HG03097 (cell line): ENCODE data around the gene LCNL1.

Experiments
- ATAC-seq: cut with Tn5 transposase; IDR thresholded peaks from one replicate; pipeline ENCODE4 v1.9.1; 2021; ENCODE audit not compliant: unreplicated experiment, low FRiP score

Gene LCNL1

DNA sequence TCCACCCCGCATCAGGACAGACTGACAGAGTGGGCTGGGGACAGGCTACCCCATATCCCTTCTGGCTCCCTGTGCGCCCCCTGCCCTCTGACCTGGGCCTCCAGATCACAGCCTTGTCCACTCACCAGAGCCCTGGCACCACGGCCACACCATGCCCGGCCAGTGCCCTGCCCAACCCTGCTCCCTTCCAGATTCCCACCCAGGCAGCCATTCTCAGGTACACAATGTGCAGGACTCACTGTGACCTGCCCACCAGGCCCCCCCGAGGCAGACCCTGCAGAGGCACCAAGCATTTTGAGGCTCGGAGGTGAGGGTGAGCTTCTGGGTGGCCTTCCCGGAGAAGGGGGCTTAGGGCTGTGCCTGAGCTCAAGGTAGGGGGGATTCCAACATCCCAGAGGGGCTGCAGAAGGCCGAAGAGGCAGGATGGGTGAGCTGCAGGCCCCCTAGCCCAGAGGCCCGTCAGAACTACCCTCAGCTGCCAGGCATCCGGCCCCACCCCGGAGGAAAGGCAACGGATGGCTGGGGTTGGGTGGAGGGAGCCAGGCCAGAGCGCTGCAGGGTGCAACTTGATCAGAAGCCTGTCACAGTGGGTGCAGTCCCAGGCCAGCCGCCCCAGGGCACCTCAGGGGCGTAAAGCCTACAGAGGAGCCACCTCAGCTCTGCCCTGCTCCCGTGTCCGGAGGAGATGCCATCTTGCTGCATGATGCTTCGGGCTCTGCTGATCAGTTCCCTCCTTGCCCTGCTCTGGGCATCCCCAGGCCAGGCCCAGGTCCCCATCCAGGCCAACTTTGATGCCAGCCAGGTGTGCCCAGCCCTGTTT, at the start of gene LCNL1:
Gene LCNL1 (plus strand): TSS at position 762 of the 820 bp plus-strand sequence. CDS start 594 bp downstream, outside the sequence.
- no peak for ATAC-seq

- ATAC-seq: no peak
These were observed 48.5 kb upstream of the LCNL1 start for GRCh38 chr9:136934277-136934676.

GRCh38 chr9:136935651-136936050, 47.1 kb upstream of the LCNL1 start:
- ATAC-seq: no peak

- ATAC-seq: no peak
These were observed 46.1 kb upstream of the LCNL1 start for GRCh38 chr9:136936645-136937170.

DNA sequence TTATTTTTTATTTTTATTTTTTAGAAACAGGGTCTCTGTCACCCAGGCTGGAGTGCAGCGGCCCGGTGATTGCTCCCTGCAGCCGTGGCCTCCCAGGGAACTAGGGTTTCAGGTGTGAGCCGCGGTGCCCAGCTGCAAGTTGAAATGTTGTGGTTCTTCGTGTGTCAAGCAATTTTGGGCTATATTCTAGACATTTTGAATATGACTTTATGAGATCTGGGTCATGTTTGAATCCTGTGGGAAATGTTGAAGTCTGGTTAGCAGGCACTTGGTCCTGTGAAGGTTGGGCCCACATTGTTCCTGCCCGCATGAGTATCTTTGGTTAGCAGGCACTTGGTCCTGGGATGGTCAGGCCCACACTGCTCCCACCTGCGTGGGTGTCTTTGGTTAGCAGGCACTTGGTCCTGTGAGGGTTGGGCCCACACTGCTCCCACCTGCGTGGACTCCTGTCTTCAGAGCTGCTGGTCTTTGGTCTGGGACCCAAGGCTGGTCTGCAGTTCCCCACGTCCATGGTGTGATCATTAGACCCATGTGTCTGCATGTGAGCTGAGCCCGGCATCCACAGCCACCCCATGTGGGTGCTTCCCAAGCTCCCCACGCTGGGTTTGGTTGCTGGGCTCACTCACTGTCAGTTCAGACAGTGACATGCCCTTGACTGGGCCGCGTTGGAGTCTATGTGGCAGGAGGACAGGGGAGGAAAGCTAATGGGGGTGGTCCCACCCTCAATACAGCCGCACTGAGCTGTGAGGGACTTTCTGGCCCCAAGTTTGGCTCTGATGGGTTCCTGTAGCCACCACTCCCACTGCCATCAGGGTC, 45.4 kb upstream of the LCNL1 start:
- no peak for ATAC-seq

- ATAC-seq: no peak
These were observed 43.3 kb upstream of the LCNL1 start for GRCh38 chr9:136939431-136939995.

GRCh38 chr9:136939996-136940525, 42.7 kb upstream of the LCNL1 start:
- no peak for ATAC-seq

DNA sequence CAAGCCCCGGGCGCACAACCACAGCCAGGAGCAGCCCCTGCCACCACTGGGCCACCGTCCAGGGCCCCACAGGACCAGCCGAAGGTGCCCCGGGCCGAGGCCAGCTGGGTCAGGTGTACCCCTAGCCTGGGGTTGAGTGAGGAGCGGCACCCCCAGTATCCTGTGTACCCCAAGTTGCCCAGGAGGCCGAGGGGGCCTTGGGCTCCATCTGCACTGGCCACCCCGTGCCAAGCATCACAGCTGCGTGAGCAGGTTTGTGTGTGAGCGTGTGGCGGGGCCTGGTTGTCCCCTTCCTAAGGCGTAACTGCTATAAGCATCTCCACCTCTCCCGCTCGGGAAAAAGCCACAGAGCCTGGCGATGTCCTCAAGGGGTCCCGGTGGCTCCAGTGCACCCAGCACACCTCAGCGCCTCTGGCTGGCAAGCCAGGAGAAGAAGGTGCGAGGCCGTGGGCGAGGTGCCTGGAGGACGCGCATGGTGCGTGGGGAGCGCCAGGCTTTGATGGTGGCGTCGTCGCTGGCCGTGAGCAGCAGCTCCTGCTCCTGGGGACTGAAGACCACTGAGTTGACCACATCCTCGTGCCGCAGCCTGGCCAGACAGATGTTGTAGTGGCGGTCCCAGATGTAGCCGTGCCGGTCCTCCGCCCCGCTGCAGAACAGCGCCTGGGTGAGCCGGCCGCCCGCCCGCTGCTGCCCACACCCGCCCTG, 42.1 kb upstream of the LCNL1 start:
- ATAC-seq: no peak

GRCh38 chr9:136941231-136942111, 41.3 kb upstream of the LCNL1 start:
- ATAC-seq: no peak

GRCh38 chr9:136942112-136942880, 40.5 kb upstream of the LCNL1 start:
- no peak for ATAC-seq

- no peak for ATAC-seq
These were observed 39.9 kb upstream of the LCNL1 start for GRCh38 chr9:136942881-136943230.

GRCh38 chr9:136943291-136944211, 39.2 kb upstream of the LCNL1 start:
- peak; percentile 3 for ATAC-seq

GRCh38 chr9:136944212-136944518, 38.6 kb upstream of the LCNL1 start:
- peak; percentile 35 for ATAC-seq

DNA sequence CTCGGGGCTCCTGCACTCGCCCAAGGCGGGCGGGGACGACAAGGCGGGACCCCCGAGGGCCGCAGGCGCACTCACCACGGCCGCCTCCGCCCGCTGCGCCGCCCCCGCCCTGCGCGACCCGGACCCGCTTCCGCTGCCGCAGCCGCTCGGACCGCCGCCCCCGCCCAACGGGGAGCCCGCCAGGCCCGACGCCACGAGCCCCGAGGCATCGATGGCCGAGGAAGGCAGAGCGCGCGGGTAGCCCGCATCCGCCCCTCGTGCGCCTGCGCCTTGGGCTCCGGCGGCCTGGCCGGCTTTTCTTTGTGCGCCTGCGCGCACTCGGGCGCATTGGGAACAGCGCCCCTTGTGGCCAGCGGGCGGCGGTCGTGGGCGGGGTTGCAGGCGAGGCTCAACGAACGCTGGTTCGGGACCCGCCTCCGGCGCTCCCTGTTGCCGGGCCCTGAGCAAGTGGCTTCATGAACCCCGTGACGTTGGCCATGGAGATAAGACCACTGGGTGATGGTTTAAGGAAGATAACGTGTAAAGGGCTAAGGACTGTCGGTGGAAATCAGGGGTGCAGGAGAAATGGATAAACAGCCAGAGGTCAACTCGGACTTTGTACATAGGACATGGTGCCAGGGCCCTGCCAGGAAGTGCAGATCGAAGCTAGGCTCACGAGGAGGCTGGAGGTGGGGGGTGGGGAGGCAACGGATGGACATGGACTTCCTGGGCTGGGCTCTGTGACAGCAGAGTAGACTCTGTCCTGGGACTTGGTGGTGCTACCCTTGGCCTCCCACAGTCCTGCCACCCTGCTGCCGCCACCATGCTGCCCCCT, 38.1 kb upstream of the LCNL1 start, which contains the start of the genes C8G and FBXW5:
Gene C8G (plus strand): TSS at position 725 of the 814 bp plus-strand sequence. CDS start 78 bp downstream, at position 803.
Gene FBXW5 (minus strand): TSS at position 220 of the 814 bp plus-strand sequence. CDS start 655 bp downstream, outside the sequence.
- ATAC-seq: peak; percentile 78

DNA sequence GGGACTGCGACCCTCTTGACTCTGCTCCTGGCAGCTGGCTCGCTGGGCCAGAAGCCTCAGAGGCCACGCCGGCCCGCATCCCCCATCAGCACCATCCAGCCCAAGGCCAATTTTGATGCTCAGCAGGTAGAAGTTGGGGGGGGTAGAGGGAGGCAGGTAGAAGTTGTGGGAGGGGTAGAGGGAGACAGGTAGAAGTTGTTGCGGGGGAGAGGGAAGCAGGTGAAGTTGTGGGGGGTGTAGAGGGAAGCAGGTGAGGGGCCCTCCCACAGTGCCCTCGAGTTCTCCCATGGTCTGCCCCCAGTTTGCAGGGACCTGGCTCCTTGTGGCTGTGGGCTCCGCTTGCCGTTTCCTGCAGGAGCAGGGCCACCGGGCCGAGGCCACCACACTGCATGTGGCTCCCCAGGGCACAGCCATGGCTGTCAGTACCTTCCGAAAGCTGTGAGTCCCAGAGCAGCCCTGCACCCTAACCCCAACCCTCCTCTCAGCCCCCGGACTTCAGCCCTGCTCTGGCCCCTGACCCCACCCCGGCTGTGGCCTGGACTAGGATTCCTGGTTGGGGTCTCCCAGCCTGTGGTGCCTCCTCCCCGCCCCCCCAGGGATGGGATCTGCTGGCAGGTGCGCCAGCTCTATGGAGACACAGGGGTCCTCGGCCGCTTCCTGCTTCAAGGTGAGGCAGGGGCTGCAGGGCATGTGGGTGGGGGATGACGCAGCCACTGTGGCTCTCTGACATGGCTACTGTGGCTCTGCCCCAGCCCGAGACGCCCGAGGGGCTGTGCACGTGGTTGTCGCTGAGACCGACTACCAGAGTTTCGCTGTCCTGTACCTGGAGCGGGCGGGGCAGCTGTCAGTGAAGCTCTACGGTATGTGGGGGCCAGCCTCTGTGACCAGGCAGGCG, 37.2 kb upstream of the LCNL1 start:
- ATAC-seq: no peak
